HEK293 (cell line): Measurements from ENCODE around the gene SMIM10.

Source experiments
- CTCF ChIA-PET: fragments of 350-600 bp; formaldehyde crosslinking; extraction: SDS; loops from one replicate; lab custom pipeline; 2021; ENCODE audit warnings: antibody characterized with exemption; lab: Yijun Ruan, JAX
- POLR2A ChIA-PET: fragments of 300-600 bp; formaldehyde crosslinking; extraction: SDS; loops from one replicate; lab custom pipeline; 2020; ENCODE audit warnings: antibody characterized with exemption, inconsistent platforms; lab: Yijun Ruan, JAX
- H3K27ac ChIP-seq: fragments of 200-500 bp; sonication (Bioruptor generic); 2 replicates; pipeline ENCODE4 v1.5.1; 2014; ENCODE audit warnings: low read depth, low read length, control low read depth, inconsistent platforms; ENCODE audit errors: extremely low read depth
- H3K36me3 ChIP-seq, 2 experiments: fragments of 200-500 bp in 1 of 2; sonication (Bioruptor generic) in 1 of 2; 1 replicate in 1 of 2; 2 replicates in 1 of 2; pipeline ENCODE4 v1.5.1; 2014 to 2017; ENCODE audit warnings: inconsistent platforms in 2 of 2, low read length in 2 of 2; ENCODE audit not compliant: control insufficient read depth in 2 of 2, insufficient read depth in 1 of 2
- H3K4me1 ChIP-seq: fragments of 200-500 bp; sonication (Bioruptor generic); 2 replicates; pipeline ENCODE4 v1.5.1; 2014; ENCODE audit warnings: mild to moderate bottlenecking, low read length, inconsistent platforms; ENCODE audit not compliant: control insufficient read depth, insufficient read depth
- H3K4me3 ChIP-seq: 2 replicates; pipeline ENCODE4 v1.5.1; 2011; ENCODE audit warnings: low read depth, mild to moderate bottlenecking, control low read depth, low read length, moderate library complexity
- H3K9me3 ChIP-seq: fragments of 200-500 bp; sonication (Bioruptor generic); 2 replicates; pipeline ENCODE4 v1.5.1; 2014; ENCODE audit warnings: low read depth, low read length, inconsistent platforms; ENCODE audit not compliant: control insufficient read depth, insufficient read depth
- EGR2 ChIP-seq: fragments of 450-650 bp; formaldehyde crosslinking; IDR thresholded peaks from 2 replicates; pipeline ENCODE4 v1.5.1; 2016; ENCODE audit warnings: low read depth, missing biosample characterization, missing genetic modification characterization
- GLIS1 ChIP-seq: fragments of 450-650 bp; formaldehyde crosslinking; IDR thresholded peaks from 2 replicates; pipeline ENCODE4 v1.5.1; 2016; ENCODE audit warnings: missing biosample characterization, missing genetic modification characterization
- KLF1 ChIP-seq: fragments of 450-650 bp; formaldehyde crosslinking; IDR thresholded peaks from 2 replicates; pipeline ENCODE4 v1.5.1; 2016; ENCODE audit warnings: missing biosample characterization, missing genetic modification characterization
- KLF7 ChIP-seq: fragments of 450-650 bp; formaldehyde crosslinking; IDR thresholded peaks from 2 replicates; pipeline ENCODE4 v1.5.1; 2016; ENCODE audit warnings: missing biosample characterization, missing genetic modification characterization, borderline replicate concordance
- KLF8 ChIP-seq: fragments of 450-650 bp; formaldehyde crosslinking; IDR thresholded peaks from 2 replicates; pipeline ENCODE4 v1.5.1; 2016; ENCODE audit warnings: missing biosample characterization, missing genetic modification characterization
- KLF9 ChIP-seq: fragments of 450-650 bp; formaldehyde crosslinking; IDR thresholded peaks from 2 replicates; pipeline ENCODE4 v1.5.1; 2016; ENCODE audit warnings: missing biosample characterization, missing genetic modification characterization, low read depth
- SP7 ChIP-seq: fragments of 450-650 bp; formaldehyde crosslinking; IDR thresholded peaks from 2 replicates; pipeline ENCODE4 v1.5.1; 2016; ENCODE audit warnings: missing biosample characterization, missing genetic modification characterization
- TRIM28 ChIP-seq: IDR thresholded peaks from 2 replicates; pipeline ENCODE4 v1.6.1; 2011; ENCODE audit warnings: low read length, control low read depth, borderline replicate concordance
- WT1 ChIP-seq: fragments of 450-650 bp; formaldehyde crosslinking; IDR thresholded peaks from 2 replicates; pipeline ENCODE4 v1.5.1; 2016; ENCODE audit warnings: missing biosample characterization, missing genetic modification characterization
- YY1 ChIP-seq: fragments of 450-650 bp; formaldehyde crosslinking; IDR thresholded peaks from 2 replicates; pipeline ENCODE4 v1.5.1; 2018; ENCODE audit warnings: missing biosample characterization, missing genetic modification characterization
- ZBTB11 ChIP-seq: fragments of 450-650 bp; formaldehyde crosslinking; conservative IDR thresholded peaks from 2 replicates; pipeline ENCODE4 v1.5.1; 2016; ENCODE audit warnings: low read depth, missing biosample characterization, missing genetic modification characterization
- ZBTB20 ChIP-seq: fragments of 450-650 bp; formaldehyde crosslinking; IDR thresholded peaks from 2 replicates; pipeline ENCODE4 v1.5.1; 2016; ENCODE audit warnings: missing biosample characterization, missing genetic modification characterization
- ZBTB26 ChIP-seq: fragments of 450-650 bp; formaldehyde crosslinking; optimal IDR thresholded peaks from 2 replicates; pipeline ENCODE3; 2016; ENCODE audit warnings: missing biosample characterization, mild to moderate bottlenecking, missing genetic modification characterization
- ZBTB44 ChIP-seq: fragments of 450-650 bp; IDR thresholded peaks from 2 replicates; pipeline ENCODE4 v1.5.1; 2018; ENCODE audit warnings: missing biosample characterization, mild to moderate bottlenecking, missing genetic modification characterization
- ZFP69B ChIP-seq: fragments of 450-650 bp; formaldehyde crosslinking; IDR thresholded peaks from 2 replicates; pipeline ENCODE4 v1.5.1; 2016; ENCODE audit warnings: missing biosample characterization, missing genetic modification characterization
- ZNF121 ChIP-seq: fragments of 450-650 bp; formaldehyde crosslinking; IDR thresholded peaks from 2 replicates; pipeline ENCODE4 v1.5.1; 2016; ENCODE audit warnings: missing biosample characterization, missing genetic modification characterization
- ZNF174 ChIP-seq: fragments of 450-650 bp; formaldehyde crosslinking; IDR thresholded peaks from 2 replicates; pipeline ENCODE4 v1.5.0; 2017; ENCODE audit warnings: missing biosample characterization, mild to moderate bottlenecking, missing genetic modification characterization
- ZNF2 ChIP-seq: fragments of 450-650 bp; formaldehyde crosslinking; IDR thresholded peaks from 2 replicates; pipeline ENCODE4 v1.5.1; 2016; ENCODE audit warnings: missing biosample characterization, missing genetic modification characterization
- ZNF202 ChIP-seq: fragments of 450-650 bp; formaldehyde crosslinking; IDR thresholded peaks from 2 replicates; pipeline ENCODE4 v1.5.1; 2016; ENCODE audit warnings: missing biosample characterization, missing genetic modification characterization, borderline replicate concordance
- ZNF394 ChIP-seq: fragments of 450-650 bp; formaldehyde crosslinking; IDR thresholded peaks from 2 replicates; pipeline ENCODE4 v1.5.1; 2016; ENCODE audit warnings: missing biosample characterization, missing genetic modification characterization, mild to moderate bottlenecking, moderate library complexity, borderline replicate concordance
- ZNF416 ChIP-seq: fragments of 450-650 bp; formaldehyde crosslinking; IDR thresholded peaks from 2 replicates; pipeline ENCODE4 v1.5.1; 2016; ENCODE audit warnings: missing biosample characterization, missing genetic modification characterization
- ZNF501 ChIP-seq: fragments of 450-650 bp; formaldehyde crosslinking; IDR thresholded peaks from 2 replicates; pipeline ENCODE4 v1.5.1; 2016; ENCODE audit warnings: missing biosample characterization, missing genetic modification characterization
- ZNF596 ChIP-seq: fragments of 450-650 bp; IDR thresholded peaks from 2 replicates; pipeline ENCODE4 v1.5.0; 2018; ENCODE audit warnings: missing biosample characterization, mild to moderate bottlenecking, missing genetic modification characterization, moderate library complexity
- ZNF600 ChIP-seq: fragments of 450-650 bp; formaldehyde crosslinking; IDR thresholded peaks from 2 replicates; pipeline ENCODE4 v1.5.1; 2016; ENCODE audit warnings: missing biosample characterization, missing genetic modification characterization
- ZNF76 ChIP-seq: fragments of 450-650 bp; formaldehyde crosslinking; IDR thresholded peaks from 2 replicates; pipeline ENCODE4; 2016; ENCODE audit warnings: low read depth, missing biosample characterization, missing genetic modification characterization, borderline replicate concordance
- ZSCAN23 ChIP-seq: fragments of 450-650 bp; formaldehyde crosslinking; IDR thresholded peaks from 2 replicates; pipeline ENCODE4 v1.5.1; 2016; ENCODE audit warnings: missing biosample characterization, missing genetic modification characterization
- TF ChIP-seq, protein P1 (sequence below): fragments of 450-650 bp; formaldehyde crosslinking; IDR thresholded peaks from 2 replicates; pipeline ENCODE4 v1.5.1; 2016; ENCODE audit warnings: missing biosample characterization, missing genetic modification characterization
- TF ChIP-seq, protein P2 (sequence below): sonication (generic); formaldehyde crosslinking; IDR thresholded peaks from 2 replicates; pipeline ENCODE4 v1.8.1; 2022; ENCODE audit warnings: mild to moderate bottlenecking, moderate library complexity, missing genetic modification reagents

SMIM10 gene

GRCh38 chrX:134990801-134991481 is at the start of gene SMIM10:
Gene SMIM10 (plus strand): TSS chrX:134990991. CDS start chrX:134991096, 105 bp downstream.
- peak within 1 kb of the TSS; percentile 6; the same call in 1 of the 2 replicates for H3K27ac ChIP-seq
- H3K4me1 ChIP-seq, result no peaks in the 10 kb centered on the region
- no peaks in the 10 kb centered on the region; a peak in 1 of 3 replicates for H3K36me3 ChIP-seq
- H3K4me3 ChIP-seq, result peak within 1 kb of the TSS; percentile 55
- CTCF ChIA-PET, result interaction anchor here (1.0 to 1.1 kb wide), 2 partner anchors 9 to 26 kb away, joined by 3 read pairs; no protein-coding TSS in a partner anchor
- H3K9me3 ChIP-seq, result no peaks in the 10 kb centered on the region
- POLR2A ChIA-PET, result no interaction called here
- TF ChIP-seq ZBTB20 (peak; percentile 61; the same call in 1 of the 2 replicates), ZBTB26 (tag by site-specific recombination) (peak; percentile 87), YY1 (tag by site-specific recombination) (peak; percentile 64; the same call in 1 of the 2 replicates), WT1 (tag by site-specific recombination) (peak; percentile 57; the same call in 1 of the 2 replicates), ZBTB44 (tag by site-specific recombination) (peak; percentile 72; the same call in 1 of the 2 replicates), ZFP69B (tag by site-specific recombination) (peak; percentile 55; the same call in 1 of the 2 replicates), ZNF174 (tag by site-specific recombination) (no peak), EGR2 (tag by site-specific recombination) (peak; percentile 64), GLIS1 (tag by site-specific recombination) (peak; percentile 97), TRIM28 (0 out of 2 replicates have a peak, but pooled peaks have one; percentile 26), ZSCAN23 (tag by site-specific recombination) (peak; percentile 48; the same call in 1 of the 2 replicates), ZNF121 (tag by site-specific recombination) (peak; percentile 79), ZNF202 (tag by site-specific recombination) (no peak; the same call in 1 of the 2 replicates), ZNF2 (tag by site-specific recombination) (peak; percentile 84), ZNF596 (no peak), SP7 (tag by site-specific recombination) (peak; percentile 81), ZNF416 (no peak), KLF9 (tag by site-specific recombination) (peak; percentile 76), KLF7 (tag by site-specific recombination) (peak; percentile 87; the same call in 1 of the 2 replicates), ZNF76 (peak; percentile 67; the same call in 1 of the 2 replicates), KLF1 (tag by site-specific recombination) (peak; percentile 69), ZNF394 (tag by site-specific recombination) (peak; percentile 56; the same call in 1 of the 2 replicates), KLF8 (tag by site-specific recombination) (peak; percentile 63; the same call in 1 of the 2 replicates), ZBTB11 (tag by site-specific recombination) (0 out of 2 replicates have a peak, but pooled peaks have one; percentile 30), ZNF600 (tag by site-specific recombination) (peak; percentile 92), ZNF501 (tag by site-specific recombination) (peak; percentile 89; the same call in 1 of the 2 replicates)
- TF ChIP-seq, protein P1, sequence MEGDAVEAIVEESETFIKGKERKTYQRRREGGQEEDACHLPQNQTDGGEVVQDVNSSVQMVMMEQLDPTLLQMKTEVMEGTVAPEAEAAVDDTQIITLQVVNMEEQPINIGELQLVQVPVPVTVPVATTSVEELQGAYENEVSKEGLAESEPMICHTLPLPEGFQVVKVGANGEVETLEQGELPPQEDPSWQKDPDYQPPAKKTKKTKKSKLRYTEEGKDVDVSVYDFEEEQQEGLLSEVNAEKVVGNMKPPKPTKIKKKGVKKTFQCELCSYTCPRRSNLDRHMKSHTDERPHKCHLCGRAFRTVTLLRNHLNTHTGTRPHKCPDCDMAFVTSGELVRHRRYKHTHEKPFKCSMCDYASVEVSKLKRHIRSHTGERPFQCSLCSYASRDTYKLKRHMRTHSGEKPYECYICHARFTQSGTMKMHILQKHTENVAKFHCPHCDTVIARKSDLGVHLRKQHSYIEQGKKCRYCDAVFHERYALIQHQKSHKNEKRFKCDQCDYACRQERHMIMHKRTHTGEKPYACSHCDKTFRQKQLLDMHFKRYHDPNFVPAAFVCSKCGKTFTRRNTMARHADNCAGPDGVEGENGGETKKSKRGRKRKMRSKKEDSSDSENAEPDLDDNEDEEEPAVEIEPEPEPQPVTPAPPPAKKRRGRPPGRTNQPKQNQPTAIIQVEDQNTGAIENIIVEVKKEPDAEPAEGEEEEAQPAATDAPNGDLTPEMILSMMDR (tag by site-specific recombination), result no peak
- TF ChIP-seq, protein P2, sequence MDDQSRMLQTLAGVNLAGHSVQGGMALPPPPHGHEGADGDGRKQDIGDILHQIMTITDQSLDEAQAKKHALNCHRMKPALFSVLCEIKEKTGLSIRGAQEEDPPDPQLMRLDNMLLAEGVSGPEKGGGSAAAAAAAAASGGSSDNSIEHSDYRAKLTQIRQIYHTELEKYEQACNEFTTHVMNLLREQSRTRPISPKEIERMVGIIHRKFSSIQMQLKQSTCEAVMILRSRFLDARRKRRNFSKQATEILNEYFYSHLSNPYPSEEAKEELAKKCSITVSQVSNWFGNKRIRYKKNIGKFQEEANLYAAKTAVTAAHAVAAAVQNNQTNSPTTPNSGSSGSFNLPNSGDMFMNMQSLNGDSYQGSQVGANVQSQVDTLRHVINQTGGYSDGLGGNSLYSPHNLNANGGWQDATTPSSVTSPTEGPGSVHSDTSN (CRISPR knock-in tag), result peak; percentile 90
